B cell (primary cell): ENCODE results near the gene NGEF. TPM values are rescaled to one million over a fixed set of nuclear protein-coding genes. Genes with fewer than 3 reads are reported as not detected.

Experiments
- ATAC-seq: fragments of 200-7000 bp; cut with Tn5 transposase; one replicate; pipeline ENCODE4 v1.10.0; 2021; ENCODE audit warnings: low read depth, mild to moderate bottlenecking, moderate number of reproducible peaks, moderate library complexity
- CTCF ChIA-PET: fragments of 350-600 bp; sonication (Branson Sonifier 250); formaldehyde crosslinking; loops from one replicate; lab custom pipeline; 2021; ENCODE audit warnings: antibody characterized with exemption, inconsistent platforms; lab: Charles Lee
- POLR2A ChIA-PET: fragments of 350-600 bp; sonication (Branson Sonifier 250); formaldehyde crosslinking; loops from one replicate; lab custom pipeline; 2021; ENCODE audit warnings: antibody characterized with exemption; lab: Charles Lee
- DNase-seq: peaks from one replicate; pipeline ENCODE4 v3.0.0; 2013
- H2AFZ ChIP-seq: 2 replicates; pipeline ENCODE4 v1.6.1; 2012; ENCODE audit warnings: mild to moderate bottlenecking, low read depth, low read length; ENCODE audit not compliant: insufficient read depth, poor library complexity, severe bottlenecking
- H3K27ac ChIP-seq, 2 donors: 1 replicate in 1 of 2; 2 replicates in 1 of 2; pipeline ENCODE4 v1.5.1; 2012 to 2013; ENCODE audit warnings: low read length in 2 of 2, mild to moderate bottlenecking in 2 of 2, moderate library complexity in 1 of 2
- H3K27me3 ChIP-seq, 4 experiments: fragments of 200-600 bp in 1 of 4; sonication (generic) in 1 of 4; replicated peaks in 1 of 4; 1 replicate in 2 of 4; 2 replicates in 2 of 4; pipeline versions ENCODE4 v1.6.1 to v1.7.0; 2013 to 2016; ENCODE audit warnings: low read length in 3 of 4, mild to moderate bottlenecking in 2 of 4, mixed read lengths in 1 of 4, moderate library complexity in 1 of 4; ENCODE audit not compliant: insufficient read depth in 4 of 4, control insufficient read depth in 3 of 4; ENCODE audit errors: control extremely low read depth in 1 of 4
- H3K36me3 ChIP-seq, 2 experiments: replicated peaks in 1 of 2; 1 replicate in 1 of 2; 2 replicates in 1 of 2; pipeline versions ENCODE4 v1.6.1 to v1.7.1; 2013; ENCODE audit warnings: low read length in 1 of 2; ENCODE audit not compliant: insufficient read depth in 2 of 2, control insufficient read depth in 1 of 2; ENCODE audit errors: control extremely low read depth in 1 of 2, extremely low read depth in 1 of 2
- H3K4me1 ChIP-seq, 2 donors: fragments of 200-600 bp in 1 of 2; sonication (generic) in 1 of 2; 1 replicate in 1 of 2; 2 replicates in 1 of 2; pipeline versions ENCODE4 v1.5.1 to v1.6.1; 2013 to 2017; ENCODE audit warnings: low read length in 2 of 2; ENCODE audit not compliant: control insufficient read depth in 2 of 2, insufficient read depth in 2 of 2
- H3K4me2 ChIP-seq: replicated peaks from 2 replicates; pipeline ENCODE3; 2012; ENCODE audit warnings: mild to moderate bottlenecking, low read depth, low read length; ENCODE audit not compliant: poor library complexity, severe bottlenecking
- H3K4me3 ChIP-seq, 5 experiments: fragments of 200-600 bp in 1 of 5; sonication (generic) in 1 of 5; 1 replicate in 3 of 5; 2 replicates in 2 of 5; pipeline versions ENCODE4 v1.5.1 to v1.7.0; 2011 to 2016; ENCODE audit warnings: low read length in 4 of 5, mild to moderate bottlenecking in 4 of 5, low read depth in 2 of 5, control low read depth in 1 of 5, moderate library complexity in 1 of 5; ENCODE audit not compliant: insufficient read depth in 1 of 5; ENCODE audit errors: control extremely low read depth in 1 of 5, extremely low read depth in 1 of 5
- H3K79me2 ChIP-seq: fragments of 200-600 bp; sonication (generic); one replicate; pipeline ENCODE4 v1.6.0; 2016; ENCODE audit warnings: low read length; ENCODE audit not compliant: control insufficient read depth, insufficient read depth
- H3K9ac ChIP-seq: fragments of 200-600 bp; sonication (generic); 2 replicates; pipeline ENCODE4 v1.6.1; 2017; ENCODE audit warnings: mild to moderate bottlenecking, low read length, moderate library complexity
- H3K9me3 ChIP-seq, 3 donors: one replicate each; pipeline versions ENCODE4 v1.6.1 to v1.7.1; 2013; ENCODE audit warnings: low read length in 2 of 3; ENCODE audit not compliant: control insufficient read depth in 2 of 3, insufficient read depth in 1 of 3; ENCODE audit errors: control extremely low read depth in 1 of 3
- H4K20me1 ChIP-seq: 2 replicates; pipeline ENCODE4 v1.6.0; 2012; ENCODE audit warnings: mild to moderate bottlenecking, low read length; ENCODE audit not compliant: insufficient read depth, control insufficient read depth, poor library complexity, severe bottlenecking
- H3K27ac Mint-ChIP-seq: one replicate; pipeline ENCODE4 v1.8.0; 2021; ENCODE audit warnings: mixed read lengths
- H3K27me3 Mint-ChIP-seq: one replicate; pipeline ENCODE4 v1.8.0; 2021; ENCODE audit warnings: mixed read lengths
- H3K4me1 Mint-ChIP-seq: one replicate; pipeline ENCODE4 v1.8.0; 2021; ENCODE audit warnings: mixed read lengths
- H3K4me3 Mint-ChIP-seq: one replicate; pipeline ENCODE4 v1.8.0; 2021; ENCODE audit warnings: mixed read lengths
- H3K9me3 Mint-ChIP-seq: one replicate; pipeline ENCODE4 v1.8.0; 2022; ENCODE audit warnings: mixed read lengths; ENCODE audit not compliant: insufficient read depth
- EZH2 ChIP-seq: IDR thresholded peaks from 2 replicates; pipeline ENCODE4 v1.6.1; 2012; ENCODE audit warnings: borderline replicate concordance, low read depth, mild to moderate bottlenecking, moderate library complexity, low read length; ENCODE audit not compliant: insufficient read depth, poor library complexity, severe bottlenecking
- WGBS: methylation state at CpG from one replicate; pipeline ENCODE4 v1.1.5; 2013; ENCODE audit warnings: missing lambda C conversion rate; ENCODE audit not compliant: insufficient coverage; 5-methylcytosine and 5-hydroxymethylcytosine counted together
- intact Hi-C: fragments of 100-400 bp; cut with micrococcal nuclease; formaldehyde crosslinking; loops from one replicate; pipeline ENCODE4 v1.10.0; 2022
- polyA plus RNA-seq: library from polyadenylated mRNA; depleted of rRNA; stranded (reverse); fragments of >200 nt; gene quantifications from 2 replicates; pipeline ENCODE4 v1.2.3, GENCODE V29; 2012
- total RNA-seq, 2 donors: library from RNA; stranded (reverse); fragments of 120-200 nt in 1 of 2; gene quantifications; 1 replicate in 1 of 2; 2 replicates in 1 of 2; pipeline versions ENCODE4 v1.2.3 to v1.2.4, GENCODE V29; 2013 to 2022
- TF ChIP-seq, protein P1 (sequence below): fragments of 200-600 bp; IDR thresholded peaks from one replicate; pipeline ENCODE4 v1.8.0; 2022; ENCODE audit warnings: antibody characterized with exemption, mild to moderate bottlenecking

NGEF gene
- total and polyA plus RNA-seq, 2 donors (not counting 1 experiment from before 2014, with no cell fraction given): not detected

DNA sequence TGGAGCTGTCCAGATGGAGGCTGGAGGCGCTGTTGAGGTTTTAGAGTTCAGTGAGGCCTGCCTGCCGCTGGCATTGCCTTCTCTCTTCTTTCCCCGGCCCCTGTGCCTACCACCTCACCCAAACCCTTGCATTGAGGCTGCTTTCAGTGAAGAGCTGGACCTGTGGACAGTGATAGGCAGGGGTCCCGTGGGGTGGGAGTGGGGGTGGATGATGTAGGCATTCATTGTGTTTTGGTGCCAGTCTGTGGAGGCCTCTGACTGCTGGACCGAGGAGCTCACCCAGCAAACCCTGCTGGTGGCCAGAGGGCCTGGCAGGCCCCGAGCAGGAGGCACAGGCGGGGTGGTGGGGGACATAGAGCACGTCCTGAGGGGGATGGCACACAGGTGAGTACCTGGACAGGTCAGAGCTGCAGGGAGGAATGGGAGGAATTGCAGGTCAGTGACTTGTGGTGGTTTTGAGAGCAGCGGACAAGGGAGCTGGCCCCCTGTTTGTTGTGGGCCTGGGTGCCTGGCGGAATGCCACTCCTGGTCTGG lies 35.6 kb downstream of the NGEF start:
- H3K27ac Mint-ChIP-seq: no peak overlapping the region
- Histone ChIP-seq H3K79me2 (no peaks in the 10 kb centered on the region), H3K9ac (no peak overlapping the region), H3K4me2 (no peak overlapping the region), H2AFZ (no peak overlapping the region), H3K36me3 (no peaks in the 10 kb centered on the region), H4K20me1 (no peaks in the 10 kb centered on the region), H3K4me1 (no peaks in the 10 kb centered on the region), H3K27ac (no peak overlapping the region), H3K27me3 (no peaks in the 10 kb centered on the region), H3K4me3 (no peak overlapping the region), H3K9me3 (peaks cover 0 to 7% (median 0%) of the 10 kb centered on the region in 3 donors)
- POLR2A ChIA-PET: no interaction called here
- WGBS: 86% methylated on average over 8 of the region's 10 CpGs
- no peak for ATAC-seq
- intact Hi-C loops: no loop called here
- peaks cover 21% of the 10 kb centered on the region for H3K27me3 Mint-ChIP-seq
- H3K4me1 Mint-ChIP-seq: no peaks in the 10 kb centered on the region
- TF ChIP-seq, protein P1, sequence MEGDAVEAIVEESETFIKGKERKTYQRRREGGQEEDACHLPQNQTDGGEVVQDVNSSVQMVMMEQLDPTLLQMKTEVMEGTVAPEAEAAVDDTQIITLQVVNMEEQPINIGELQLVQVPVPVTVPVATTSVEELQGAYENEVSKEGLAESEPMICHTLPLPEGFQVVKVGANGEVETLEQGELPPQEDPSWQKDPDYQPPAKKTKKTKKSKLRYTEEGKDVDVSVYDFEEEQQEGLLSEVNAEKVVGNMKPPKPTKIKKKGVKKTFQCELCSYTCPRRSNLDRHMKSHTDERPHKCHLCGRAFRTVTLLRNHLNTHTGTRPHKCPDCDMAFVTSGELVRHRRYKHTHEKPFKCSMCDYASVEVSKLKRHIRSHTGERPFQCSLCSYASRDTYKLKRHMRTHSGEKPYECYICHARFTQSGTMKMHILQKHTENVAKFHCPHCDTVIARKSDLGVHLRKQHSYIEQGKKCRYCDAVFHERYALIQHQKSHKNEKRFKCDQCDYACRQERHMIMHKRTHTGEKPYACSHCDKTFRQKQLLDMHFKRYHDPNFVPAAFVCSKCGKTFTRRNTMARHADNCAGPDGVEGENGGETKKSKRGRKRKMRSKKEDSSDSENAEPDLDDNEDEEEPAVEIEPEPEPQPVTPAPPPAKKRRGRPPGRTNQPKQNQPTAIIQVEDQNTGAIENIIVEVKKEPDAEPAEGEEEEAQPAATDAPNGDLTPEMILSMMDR: no peak
- no peak for TF ChIP-seq EZH2
- H3K4me3 Mint-ChIP-seq: no peak overlapping the region
- no peaks in the 10 kb centered on the region for H3K9me3 Mint-ChIP-seq
- CTCF ChIA-PET: no interaction called here
- no peak for DNase-seq

- Histone ChIP-seq H3K9ac (no peak overlapping the region), H3K9me3 (peaks cover 0 to 7% (median 0%) of the 10 kb centered on the region in 3 donors), H3K36me3 (no peaks in the 10 kb centered on the region), H2AFZ (no peak overlapping the region), H3K27ac (no peak overlapping the region), H3K79me2 (no peaks in the 10 kb centered on the region), H3K4me2 (no peak overlapping the region), H3K4me3 (no peak overlapping the region), H3K27me3 (peaks cover 0 to under 1% (median 0%) of the 10 kb centered on the region in 4 experiments), H4K20me1 (no peaks in the 10 kb centered on the region), H3K4me1 (no peaks in the 10 kb centered on the region)
- H3K4me1 Mint-ChIP-seq: no peaks in the 10 kb centered on the region
- no peak overlapping the region for H3K4me3 Mint-ChIP-seq
- intact Hi-C loops: no loop called here
- ChIA-PET CTCF (no interaction called here), POLR2A (no interaction called here)
- H3K9me3 Mint-ChIP-seq: no peaks in the 10 kb centered on the region
- no peak for ATAC-seq
- H3K27ac Mint-ChIP-seq: no peak overlapping the region
- no peak for DNase-seq
- TF ChIP-seq, protein P1: no peak
- no peak for TF ChIP-seq EZH2
- WGBS: 86% methylated on average over 20 of the region's 20 CpGs
- peaks cover 18% of the 10 kb centered on the region for H3K27me3 Mint-ChIP-seq
Observed at GRCh38 chr2:232976666-232977437, 36.2 kb downstream of the NGEF start.
